GM12878 (cell line): ENCODE measurements around the gene NASP. TPM values are rescaled to one million over a fixed set of nuclear protein-coding genes. Genes with fewer than 3 reads are reported as not detected.

Source experiments
- ASH2L ChIP-seq: fragments of 300-600, 200-600 bp; sonication (generic); IDR thresholded peaks from 2 replicates; pipeline ENCODE4 v1.6.1; 2017; ENCODE audit warnings: low read depth, mild to moderate bottlenecking, borderline replicate concordance
- KAT2A ChIP-seq: conservative IDR thresholded peaks from 2 replicates; pipeline ENCODE4 v1.6.1; 2011; ENCODE audit warnings: low read depth, low read length; ENCODE audit not compliant: control insufficient read depth
- MEF2A ChIP-seq: IDR thresholded peaks from 2 replicates; pipeline ENCODE4 v1.6.1; 2011; ENCODE audit warnings: low read depth, mild to moderate bottlenecking, low read length, moderate library complexity; ENCODE audit not compliant: insufficient read depth
- MTA3 ChIP-seq: IDR thresholded peaks from 2 replicates; pipeline ENCODE4 v1.6.1; 2012; ENCODE audit warnings: low read length, inconsistent platforms, borderline replicate concordance
- MXI1 ChIP-seq: fragments of 150-350 bp; IDR thresholded peaks from 2 replicates; pipeline ENCODE4 v1.6.1; 2011; ENCODE audit warnings: low read depth, mild to moderate bottlenecking, inconsistent platforms, low read length, improper control_type of control experiment
- RB1 ChIP-seq: fragments of 450-650 bp; formaldehyde crosslinking; IDR thresholded peaks from 2 replicates; pipeline ENCODE4 v1.6.1; 2017; ENCODE audit warnings: mild to moderate bottlenecking, borderline replicate concordance
- RBBP5 ChIP-seq: fragments of 200-600 bp; sonication (generic); conservative IDR thresholded peaks from 2 replicates; pipeline ENCODE4 v1.6.1; 2016
- SREBF1 ChIP-seq: IDR thresholded peaks from 2 replicates; pipeline ENCODE4 v1.6.1; 2012; ENCODE audit warnings: mild to moderate bottlenecking, low read length
- TCF12 ChIP-seq: IDR thresholded peaks from 2 replicates; pipeline ENCODE4 v1.6.1; 2011; ENCODE audit warnings: low read depth, mild to moderate bottlenecking, low read length
- polyA plus RNA-seq, 11 experiments: library from polyadenylated mRNA; depleted of rRNA in 4 of 11; unstranded in 6 of 11; stranded (reverse) in 5 of 11; fragments of >200 nt; fragmentation: Nextera tagmentation in 4 of 11; fragmentation: Illumina TruSeq in 1 of 11; extraction: Ambion mirVana in 4 of 11; extraction: Trizol in 1 of 11; gene quantifications; 1 replicate in 1 of 11; 2 replicates in 10 of 11; pipeline versions ENCODE4 v1.2.1 to v1.2.3, GENCODE V29; 2011 to 2016; ENCODE audit warnings: inconsistent platforms in 2 of 11, missing spikeins in 2 of 11, low read depth in 1 of 11
- total RNA-seq, 4 experiments: library from RNA; depleted of rRNA in 3 of 4; stranded (reverse); fragments of >200 nt in 3 of 4; fragmentation: Illumina TruSeq in 1 of 4; extraction: Trizol in 1 of 4; gene quantifications; 2 replicates each; pipeline versions ENCODE4 v1.2.1 to v1.2.3, GENCODE V29; 2013 to 2021
- TF ChIP-seq, protein P1 (sequence below): fragments of 450-650 bp; IDR thresholded peaks from 2 replicates; pipeline ENCODE4 v1.6.1; 2017; ENCODE audit warnings: borderline replicate concordance
- TF ChIP-seq, protein P2 (sequence below): fragments of 450-650 bp; IDR thresholded peaks from 2 replicates; pipeline ENCODE4 v1.6.1; 2017; ENCODE audit warnings: mild to moderate bottlenecking, low read depth, inconsistent platforms; ENCODE audit not compliant: poor library complexity, severe bottlenecking
- TF ChIP-seq, protein P3 (sequence below): fragments of 450-650 bp; IDR thresholded peaks from 2 replicates; pipeline ENCODE4 v1.6.1; 2018; ENCODE audit warnings: borderline replicate concordance, mild to moderate bottlenecking; ENCODE audit not compliant: partially characterized antibody
- TF ChIP-seq, protein P4 (sequence below): IDR thresholded peaks from 2 replicates; pipeline ENCODE4 v1.6.1; 2012; ENCODE audit warnings: low read depth, low read length, improper control_type of control experiment
- TF ChIP-seq, protein P5 (sequence below): IDR thresholded peaks from 2 replicates; pipeline ENCODE4 v1.6.1; 2011; ENCODE audit warnings: low read depth, low read length, improper control_type of control experiment, borderline replicate concordance
- TF ChIP-seq, protein P6 (sequence below): IDR thresholded peaks from 2 replicates; pipeline ENCODE4 v1.6.1; 2011; ENCODE audit warnings: mild to moderate bottlenecking, low read depth, low read length, moderate library complexity; ENCODE audit not compliant: insufficient replicate concordance

Gene NASP
- total and polyA plus RNA-seq, 10 of the 15 experiments (the other 5 are each of a cell fraction or from before 2014, with no cell fraction given) = 111 to 321 (median 205) TPM

DNA sequence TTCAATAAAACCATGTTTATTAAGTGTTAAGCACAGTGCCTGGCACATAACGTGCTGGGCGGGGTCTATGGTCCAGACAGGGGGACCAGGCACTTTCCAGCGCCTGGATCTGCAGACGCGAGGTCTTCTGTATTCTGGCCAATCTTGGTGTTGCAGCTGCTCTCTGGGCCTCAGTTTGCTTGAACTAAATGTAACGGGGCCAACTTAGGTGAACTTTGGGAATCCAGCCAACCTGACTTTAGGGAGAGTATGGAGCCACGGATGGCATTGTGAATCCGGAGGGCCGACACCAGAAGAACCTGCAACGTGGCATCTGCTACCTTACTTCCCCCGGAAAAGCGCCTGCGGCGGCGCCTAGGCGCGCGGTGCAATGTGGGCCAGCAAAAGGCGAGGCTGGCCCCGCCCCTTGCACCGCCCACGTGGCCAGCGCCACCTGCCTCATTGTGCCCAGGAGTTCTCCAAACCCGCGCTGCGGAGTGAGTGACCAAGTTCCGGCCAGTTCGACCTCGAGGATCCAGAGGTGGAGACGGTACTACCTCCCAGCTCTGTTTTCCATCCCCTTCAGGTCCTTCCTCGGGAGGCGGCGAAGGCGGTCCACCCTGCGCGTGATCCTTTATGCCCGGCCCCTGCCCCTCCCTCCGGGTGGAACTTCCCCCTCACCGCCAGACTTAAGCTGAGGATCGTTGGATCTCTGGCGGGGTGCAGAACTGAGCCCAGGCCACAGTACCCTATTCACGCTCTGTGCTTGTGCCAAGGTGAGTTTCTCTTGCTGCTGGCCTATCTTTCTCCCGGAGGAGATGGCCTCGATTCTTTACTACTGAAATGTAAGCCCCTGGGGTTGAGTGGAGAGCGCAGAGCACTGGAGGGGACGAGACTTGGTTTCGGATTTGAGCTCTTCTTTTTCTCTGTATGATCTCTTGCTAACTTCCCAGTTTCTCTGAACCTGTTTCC, 33.2 kb upstream of the NASP start, which contains the start of gene AKR1A1 (continued):
- TF ChIP-seq, protein P1, sequence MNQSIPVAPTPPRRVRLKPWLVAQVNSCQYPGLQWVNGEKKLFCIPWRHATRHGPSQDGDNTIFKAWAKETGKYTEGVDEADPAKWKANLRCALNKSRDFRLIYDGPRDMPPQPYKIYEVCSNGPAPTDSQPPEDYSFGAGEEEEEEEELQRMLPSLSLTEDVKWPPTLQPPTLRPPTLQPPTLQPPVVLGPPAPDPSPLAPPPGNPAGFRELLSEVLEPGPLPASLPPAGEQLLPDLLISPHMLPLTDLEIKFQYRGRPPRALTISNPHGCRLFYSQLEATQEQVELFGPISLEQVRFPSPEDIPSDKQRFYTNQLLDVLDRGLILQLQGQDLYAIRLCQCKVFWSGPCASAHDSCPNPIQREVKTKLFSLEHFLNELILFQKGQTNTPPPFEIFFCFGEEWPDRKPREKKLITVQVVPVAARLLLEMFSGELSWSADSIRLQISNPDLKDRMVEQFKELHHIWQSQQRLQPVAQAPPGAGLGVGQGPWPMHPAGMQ = no peak
- peak; percentile 92 for TF ChIP-seq MXI1
- TF ChIP-seq TCF12 = peak; percentile 84
- TF ChIP-seq SREBF1 = peak; percentile 74
- peak; percentile 79; the same call in 1 of the 2 replicates for TF ChIP-seq RB1
- TF ChIP-seq MTA3 = no peak; the same call in 1 of the 2 replicates
- TF ChIP-seq, protein P2, sequence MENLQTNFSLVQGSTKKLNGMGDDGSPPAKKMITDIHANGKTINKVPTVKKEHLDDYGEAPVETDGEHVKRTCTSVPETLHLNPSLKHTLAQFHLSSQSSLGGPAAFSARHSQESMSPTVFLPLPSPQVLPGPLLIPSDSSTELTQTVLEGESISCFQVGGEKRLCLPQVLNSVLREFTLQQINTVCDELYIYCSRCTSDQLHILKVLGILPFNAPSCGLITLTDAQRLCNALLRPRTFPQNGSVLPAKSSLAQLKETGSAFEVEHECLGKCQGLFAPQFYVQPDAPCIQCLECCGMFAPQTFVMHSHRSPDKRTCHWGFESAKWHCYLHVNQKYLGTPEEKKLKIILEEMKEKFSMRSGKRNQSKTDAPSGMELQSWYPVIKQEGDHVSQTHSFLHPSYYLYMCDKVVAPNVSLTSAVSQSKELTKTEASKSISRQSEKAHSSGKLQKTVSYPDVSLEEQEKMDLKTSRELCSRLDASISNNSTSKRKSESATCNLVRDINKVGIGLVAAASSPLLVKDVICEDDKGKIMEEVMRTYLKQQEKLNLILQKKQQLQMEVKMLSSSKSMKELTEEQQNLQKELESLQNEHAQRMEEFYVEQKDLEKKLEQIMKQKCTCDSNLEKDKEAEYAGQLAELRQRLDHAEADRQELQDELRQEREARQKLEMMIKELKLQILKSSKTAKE = peak; percentile 22
- TF ChIP-seq, protein P3, sequence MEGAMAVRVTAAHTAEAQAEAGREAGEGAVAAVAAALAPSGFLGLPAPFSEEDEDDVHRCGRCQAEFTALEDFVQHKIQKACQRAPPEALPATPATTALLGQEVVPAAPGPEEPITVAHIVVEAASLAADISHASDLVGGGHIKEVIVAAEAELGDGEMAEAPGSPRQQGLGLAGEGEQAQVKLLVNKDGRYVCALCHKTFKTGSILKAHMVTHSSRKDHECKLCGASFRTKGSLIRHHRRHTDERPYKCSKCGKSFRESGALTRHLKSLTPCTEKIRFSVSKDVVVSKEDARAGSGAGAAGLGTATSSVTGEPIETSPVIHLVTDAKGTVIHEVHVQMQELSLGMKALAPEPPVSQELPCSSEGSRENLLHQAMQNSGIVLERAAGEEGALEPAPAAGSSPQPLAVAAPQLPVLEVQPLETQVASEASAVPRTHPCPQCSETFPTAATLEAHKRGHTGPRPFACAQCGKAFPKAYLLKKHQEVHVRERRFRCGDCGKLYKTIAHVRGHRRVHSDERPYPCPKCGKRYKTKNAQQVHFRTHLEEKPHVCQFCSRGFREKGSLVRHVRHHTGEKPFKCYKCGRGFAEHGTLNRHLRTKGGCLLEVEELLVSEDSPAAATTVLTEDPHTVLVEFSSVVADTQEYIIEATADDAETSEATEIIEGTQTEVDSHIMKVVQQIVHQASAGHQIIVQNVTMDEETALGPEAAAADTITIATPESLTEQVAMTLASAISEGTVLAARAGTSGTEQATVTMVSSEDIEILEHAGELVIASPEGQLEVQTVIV = no peak
- TF ChIP-seq, protein P4, sequence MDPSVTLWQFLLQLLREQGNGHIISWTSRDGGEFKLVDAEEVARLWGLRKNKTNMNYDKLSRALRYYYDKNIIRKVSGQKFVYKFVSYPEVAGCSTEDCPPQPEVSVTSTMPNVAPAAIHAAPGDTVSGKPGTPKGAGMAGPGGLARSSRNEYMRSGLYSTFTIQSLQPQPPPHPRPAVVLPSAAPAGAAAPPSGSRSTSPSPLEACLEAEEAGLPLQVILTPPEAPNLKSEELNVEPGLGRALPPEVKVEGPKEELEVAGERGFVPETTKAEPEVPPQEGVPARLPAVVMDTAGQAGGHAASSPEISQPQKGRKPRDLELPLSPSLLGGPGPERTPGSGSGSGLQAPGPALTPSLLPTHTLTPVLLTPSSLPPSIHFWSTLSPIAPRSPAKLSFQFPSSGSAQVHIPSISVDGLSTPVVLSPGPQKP = no peak
- TF ChIP-seq, protein P5, sequence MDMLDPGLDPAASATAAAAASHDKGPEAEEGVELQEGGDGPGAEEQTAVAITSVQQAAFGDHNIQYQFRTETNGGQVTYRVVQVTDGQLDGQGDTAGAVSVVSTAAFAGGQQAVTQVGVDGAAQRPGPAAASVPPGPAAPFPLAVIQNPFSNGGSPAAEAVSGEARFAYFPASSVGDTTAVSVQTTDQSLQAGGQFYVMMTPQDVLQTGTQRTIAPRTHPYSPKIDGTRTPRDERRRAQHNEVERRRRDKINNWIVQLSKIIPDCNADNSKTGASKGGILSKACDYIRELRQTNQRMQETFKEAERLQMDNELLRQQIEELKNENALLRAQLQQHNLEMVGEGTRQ = peak; percentile 80
- no peak for TF ChIP-seq RBBP5
- no peak for TF ChIP-seq KAT2A
- TF ChIP-seq ASH2L = no peak
- TF ChIP-seq, protein P6, sequence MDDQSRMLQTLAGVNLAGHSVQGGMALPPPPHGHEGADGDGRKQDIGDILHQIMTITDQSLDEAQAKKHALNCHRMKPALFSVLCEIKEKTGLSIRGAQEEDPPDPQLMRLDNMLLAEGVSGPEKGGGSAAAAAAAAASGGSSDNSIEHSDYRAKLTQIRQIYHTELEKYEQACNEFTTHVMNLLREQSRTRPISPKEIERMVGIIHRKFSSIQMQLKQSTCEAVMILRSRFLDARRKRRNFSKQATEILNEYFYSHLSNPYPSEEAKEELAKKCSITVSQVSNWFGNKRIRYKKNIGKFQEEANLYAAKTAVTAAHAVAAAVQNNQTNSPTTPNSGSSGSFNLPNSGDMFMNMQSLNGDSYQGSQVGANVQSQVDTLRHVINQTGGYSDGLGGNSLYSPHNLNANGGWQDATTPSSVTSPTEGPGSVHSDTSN = no peak
- no peak for TF ChIP-seq MEF2A
